ENCODE data around the gene SORL1-AS1.

Gene SORL1-AS1

GRCh38 chr11:121488170-121488569 is 35.4 kb upstream of the SORL1-AS1 start:
- H3K27ac ChIP-seq = no peak overlapping the region
- no peaks in the 10 kb centered on the region for H3K27me3 ChIP-seq
- intact Hi-C loops (cut with DNase I; ENCODE audit: low total_unique reads) = no loop called here
- WGBS, 5 donors = 39 to 70% (median 54%) methylated on average over 2 of the region's 2 CpGs
- peaks cover 0 to 12% (median 0%) of the 10 kb centered on the region in 4 donors for H3K36me3 ChIP-seq
- H3K4me1 ChIP-seq = peaks cover 0 to 20% (median 14%) of the 10 kb centered on the region in 4 donors
- H3K4me3 ChIP-seq = no peak overlapping the region
- H3K9me3 ChIP-seq = no peaks in the 10 kb centered on the region
- DNase-seq = peak in 1 of 2 donors; percentile 41
- no peak for TF ChIP-seq POLR2A (IDR thresholded peaks at IDR 0.05)
- no peak for TF ChIP-seq POLR2AphosphoS5 (IDR thresholded peaks at IDR 0.05)
- TF ChIP-seq CTCF (IDR thresholded peaks at IDR 0.05) = no peak
- no peak for TF ChIP-seq EP300 (IDR thresholded peaks at IDR 0.05)

GRCh38 chr11:121487191-121487590 is 34.4 kb upstream of the SORL1-AS1 start:
- TF ChIP-seq POLR2AphosphoS5 (IDR thresholded peaks at IDR 0.05) = no peak
- TF ChIP-seq CTCF (IDR thresholded peaks at IDR 0.05) = no peak
- no peak for TF ChIP-seq POLR2A (IDR thresholded peaks at IDR 0.05)
- no peak for TF ChIP-seq EP300 (IDR thresholded peaks at IDR 0.05)
- Histone ChIP-seq H3K36me3 (peaks cover 0 to 12% (median 0%) of the 10 kb centered on the region in 4 donors), H3K27ac (no peak overlapping the region), H3K4me1 (peaks cover 0 to 27% (median 15%) of the 10 kb centered on the region in 4 donors), H3K9me3 (no peaks in the 10 kb centered on the region), H3K27me3 (no peaks in the 10 kb centered on the region), H3K4me3 (no peak overlapping the region)
- 64 to 87% (median 75%) methylated on average over 5 to 6 of the region's 6 CpGs for WGBS, 5 donors
- intact Hi-C loops (cut with DNase I; ENCODE audit: low total_unique reads) = no loop called here
- DNase-seq = no peak

DNA sequence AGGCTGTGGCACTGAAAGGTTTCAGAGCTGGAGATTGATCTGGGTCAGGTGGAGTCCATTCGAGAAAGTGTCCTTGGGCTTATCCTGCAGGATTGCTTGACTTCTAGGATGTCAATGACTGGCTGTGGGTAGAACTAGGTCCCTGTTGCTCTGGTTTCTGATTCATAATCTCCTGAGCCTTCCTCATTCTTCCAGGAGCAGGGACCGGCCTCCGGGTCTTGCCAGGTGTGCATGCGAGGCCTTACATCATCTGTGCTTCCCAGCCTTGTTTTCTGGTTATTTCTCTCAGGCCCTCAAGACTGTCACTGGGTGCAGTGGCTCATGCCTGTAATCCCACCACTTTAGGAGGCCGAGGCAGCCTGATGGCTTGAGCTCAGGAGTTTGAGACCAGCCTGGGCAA is 33.3 kb upstream of the SORL1-AS1 start:
- Histone ChIP-seq H3K36me3 (peaks cover 0 to 12% (median 0%) of the 10 kb centered on the region in 4 donors), H3K27me3 (no peaks in the 10 kb centered on the region), H3K4me3 (no peak overlapping the region), H3K9me3 (no peaks in the 10 kb centered on the region), H3K27ac (no peak overlapping the region), H3K4me1 (peaks cover 0 to 31% (median 15%) of the 10 kb centered on the region in 4 donors)
- DNase-seq = no peak
- intact Hi-C loops (cut with DNase I; ENCODE audit: low total_unique reads) = no loop called here
- WGBS, 5 donors = 88 to 96% (median 93%) methylated on average over 5 of the region's 5 CpGs
- no peak for TF ChIP-seq EP300 (IDR thresholded peaks at IDR 0.05)
- TF ChIP-seq POLR2A (IDR thresholded peaks at IDR 0.05) = no peak
- no peak for TF ChIP-seq POLR2AphosphoS5 (IDR thresholded peaks at IDR 0.05)
- TF ChIP-seq CTCF (IDR thresholded peaks at IDR 0.05) = no peak

- H3K36me3 ChIP-seq = peaks cover 0 to 10% (median 0%) of the 10 kb centered on the region in 4 donors
- DNase-seq = no peak
- no peak overlapping the region for H3K27ac ChIP-seq
- no peak overlapping the region for H3K4me3 ChIP-seq
- no peaks in the 10 kb centered on the region for H3K9me3 ChIP-seq
- no peak for TF ChIP-seq EP300 (IDR thresholded peaks at IDR 0.05)
- no peak for TF ChIP-seq POLR2A (IDR thresholded peaks at IDR 0.05)
- no peak for TF ChIP-seq POLR2AphosphoS5 (IDR thresholded peaks at IDR 0.05)
- TF ChIP-seq CTCF (IDR thresholded peaks at IDR 0.05) = no peak
- peaks cover 0 to 31% (median 15%) of the 10 kb centered on the region in 4 donors for H3K4me1 ChIP-seq
- 87 to 91% (median 90%) methylated on average over 7 of the region's 7 CpGs for WGBS, 5 donors
- intact Hi-C loops (cut with DNase I; ENCODE audit: low total_unique reads) = no loop called here
- H3K27me3 ChIP-seq = no peaks in the 10 kb centered on the region
Observed at GRCh38 chr11:121485216-121485615, 32.4 kb upstream of the SORL1-AS1 start.
